H9 (cell line): ENCODE results near the gene CAPG. TPM values are rescaled to one million over a fixed set of nuclear protein-coding genes. Genes with fewer than 3 reads are reported as not detected.

Experiments used
- DNase-seq: peaks from one replicate; pipeline ENCODE4 v3.0.0-alpha.2; 2017
- H2AFZ ChIP-seq: one replicate; pipeline ENCODE4 v1.6.1; 2013; ENCODE audit warnings: mild to moderate bottlenecking, low read length, control low read depth, moderate library complexity
- H2AK5ac ChIP-seq: 2 replicates; pipeline ENCODE4 v1.6.1; 2013; ENCODE audit warnings: low read length, control low read depth, mixed read lengths; ENCODE audit not compliant: insufficient read length
- H2BK120ac ChIP-seq: one replicate; pipeline ENCODE4 v1.6.1; 2013; ENCODE audit warnings: low read depth, mild to moderate bottlenecking, low read length, control low read depth, inconsistent platforms; ENCODE audit not compliant: poor library complexity, severe bottlenecking
- H2BK12ac ChIP-seq: 2 replicates; pipeline ENCODE4 v1.6.1; 2013; ENCODE audit warnings: low read length, control low read depth, mixed read lengths, low read depth; ENCODE audit not compliant: insufficient read length
- H2BK15ac ChIP-seq: 2 replicates; pipeline ENCODE4 v1.6.1; 2013; ENCODE audit warnings: low read depth, low read length, control low read depth
- H2BK20ac ChIP-seq: one replicate; pipeline ENCODE4 v1.6.1; 2013; ENCODE audit warnings: low read depth, mild to moderate bottlenecking, low read length, control low read depth, inconsistent platforms; ENCODE audit not compliant: poor library complexity, severe bottlenecking
- H2BK5ac ChIP-seq: 2 replicates; pipeline ENCODE4 v1.6.1; 2013; ENCODE audit warnings: low read length, control low read depth, mixed read lengths; ENCODE audit not compliant: insufficient read length
- H3K14ac ChIP-seq: 2 replicates; pipeline ENCODE4 v1.6.1; 2013; ENCODE audit warnings: low read length, control low read depth; ENCODE audit not compliant: insufficient read depth
- H3K18ac ChIP-seq: 2 replicates; pipeline ENCODE4 v1.6.1; 2013; ENCODE audit warnings: low read depth, mild to moderate bottlenecking, mixed read lengths, low read length, control low read depth; ENCODE audit not compliant: insufficient read length
- H3K23ac ChIP-seq: 2 replicates; pipeline ENCODE4 v1.6.1; 2013; ENCODE audit warnings: low read length, control low read depth, mixed read lengths, low read depth; ENCODE audit not compliant: insufficient read length
- H3K23me2 ChIP-seq: 2 replicates; pipeline ENCODE4 v1.6.1; 2013; ENCODE audit warnings: low read depth, mild to moderate bottlenecking, mixed read lengths, low read length, control low read depth; ENCODE audit not compliant: insufficient read length, poor library complexity, severe bottlenecking
- H3K27ac ChIP-seq: 2 replicates; pipeline ENCODE4 v1.5.1; 2013; ENCODE audit warnings: low read length, control low read depth, mixed read lengths, low read depth; ENCODE audit not compliant: insufficient read length
- H3K27me3 ChIP-seq: 2 replicates; pipeline ENCODE4 v1.6.1; 2013; ENCODE audit warnings: low read length, control low read depth, inconsistent platforms; ENCODE audit not compliant: insufficient read depth
- H3K4ac ChIP-seq: 2 replicates; pipeline ENCODE4 v1.6.1; 2013; ENCODE audit warnings: low read depth, mild to moderate bottlenecking, control low read depth, inconsistent platforms, low read length, moderate library complexity
- H3K4me1 ChIP-seq: 2 replicates; pipeline ENCODE4 v1.6.1; 2013; ENCODE audit warnings: low read length, control low read depth, inconsistent platforms; ENCODE audit not compliant: insufficient read depth
- H3K4me2 ChIP-seq: 2 replicates; pipeline ENCODE4 v1.6.1; 2013; ENCODE audit warnings: low read length, control low read depth, mixed read lengths; ENCODE audit not compliant: insufficient read length, insufficient read depth
- H3K56ac ChIP-seq: 2 replicates; pipeline ENCODE4 v1.6.1; 2013; ENCODE audit warnings: low read depth, mild to moderate bottlenecking, mixed read lengths, low read length, control low read depth; ENCODE audit not compliant: insufficient read length
- H3K79me1 ChIP-seq: 2 replicates; pipeline ENCODE4 v1.6.1; 2013; ENCODE audit warnings: low read depth, mild to moderate bottlenecking, moderate library complexity, low read length, control low read depth, inconsistent platforms; ENCODE audit not compliant: insufficient read depth, poor library complexity, severe bottlenecking
- H3K79me2 ChIP-seq: 2 replicates; pipeline ENCODE4 v1.6.1; 2013; ENCODE audit warnings: low read length, control low read depth, inconsistent platforms; ENCODE audit not compliant: insufficient read depth
- H3K9ac ChIP-seq: 2 replicates; pipeline ENCODE4 v1.6.1; 2013; ENCODE audit warnings: low read length, control low read depth, mixed read lengths; ENCODE audit not compliant: insufficient read length; ENCODE audit errors: extremely low read depth
- H3K9me3 ChIP-seq: one replicate; pipeline ENCODE4 v1.6.1; 2013; ENCODE audit warnings: low read depth, low read length, inconsistent platforms; ENCODE audit not compliant: control insufficient read depth
- H3T11ph ChIP-seq: one replicate; pipeline ENCODE4 v1.6.1; 2013; ENCODE audit warnings: mild to moderate bottlenecking, low read length, control low read depth, inconsistent platforms
- H4K20me1 ChIP-seq: one replicate; pipeline ENCODE4 v1.6.1; 2013; ENCODE audit not compliant: control insufficient read depth, insufficient read length, insufficient read depth
- H4K5ac ChIP-seq: 2 replicates; pipeline ENCODE4 v1.6.1; 2013; ENCODE audit warnings: low read depth, mild to moderate bottlenecking, mixed read lengths, low read length, control low read depth; ENCODE audit not compliant: insufficient read length
- H4K8ac ChIP-seq: replicated peaks from 2 replicates; pipeline ENCODE4 v1.6.1; 2013; ENCODE audit warnings: low read length, control low read depth, mixed read lengths, low read depth; ENCODE audit not compliant: insufficient read length
- H4K91ac ChIP-seq: 2 replicates; pipeline ENCODE4 v1.6.1; 2013; ENCODE audit warnings: low read depth, mild to moderate bottlenecking, moderate library complexity, mixed read lengths, low read length, control low read depth; ENCODE audit not compliant: insufficient read length
- H3K27ac Mint-ChIP-seq, 3 experiments: 2 replicates in 2 of 3; 3 replicates in 1 of 3; pipeline ENCODE4 v1.8.0; 2020 to 2021; ENCODE audit warnings: mixed read lengths in 3 of 3, mild to moderate bottlenecking in 1 of 3, moderate library complexity in 1 of 3
- H3K27me3 Mint-ChIP-seq: 2 replicates; pipeline ENCODE4 v1.8.0; 2021; ENCODE audit warnings: low read depth, mild to moderate bottlenecking, moderate library complexity, mixed read lengths
- H3K36me3 Mint-ChIP-seq, 3 experiments: 2 replicates in 2 of 3; 3 replicates in 1 of 3; pipeline ENCODE4 v1.8.0; 2020 to 2021; ENCODE audit warnings: low read depth in 3 of 3, mixed read lengths in 3 of 3; ENCODE audit not compliant: insufficient read depth in 1 of 3
- H3K4me1 Mint-ChIP-seq, 2 experiments: 2 replicates each; pipeline ENCODE4 v1.8.0; 2020; ENCODE audit warnings: mixed read lengths in 2 of 2
- H3K4me3 Mint-ChIP-seq, 2 experiments: 2 replicates in 1 of 2; 3 replicates in 1 of 2; pipeline ENCODE4 v1.8.0; 2020 to 2021; ENCODE audit warnings: mild to moderate bottlenecking in 2 of 2, mixed read lengths in 2 of 2, moderate library complexity in 1 of 2
- H3K9me3 Mint-ChIP-seq, 2 experiments: 2 replicates in 1 of 2; 3 replicates in 1 of 2; pipeline ENCODE4 v1.8.0; 2020; ENCODE audit warnings: mild to moderate bottlenecking in 2 of 2, mixed read lengths in 2 of 2, moderate library complexity in 1 of 2
- WGBS: extraction: QIAGEN DNeasy Blood & Tissue Kit; methylation state at CpG from one replicate; pipeline ENCODE4 v1.1.7; 2013; ENCODE audit warnings: missing lambda C conversion rate, low lambda C conversion rate, mixed read lengths; ENCODE audit not compliant: insufficient read length; ENCODE audit errors: extremely low coverage; 5-methylcytosine and 5-hydroxymethylcytosine counted together
- total RNA-seq: library from RNA; stranded (reverse); gene quantifications from 2 replicates; pipeline ENCODE4 v1.2.1, GENCODE V29; 2021
- TF ChIP-seq, protein P1 (sequence below): fragments of 200-600 bp; sonication (generic); conservative IDR thresholded peaks from 3 replicates; pipeline ENCODE4 v1.8.0; 2021; ENCODE audit warnings: antibody characterized with exemption, mild to moderate bottlenecking

Gene CAPG
- total RNA-seq, 1 experiment from 2014 or later = 72.8 TPM

DNA sequence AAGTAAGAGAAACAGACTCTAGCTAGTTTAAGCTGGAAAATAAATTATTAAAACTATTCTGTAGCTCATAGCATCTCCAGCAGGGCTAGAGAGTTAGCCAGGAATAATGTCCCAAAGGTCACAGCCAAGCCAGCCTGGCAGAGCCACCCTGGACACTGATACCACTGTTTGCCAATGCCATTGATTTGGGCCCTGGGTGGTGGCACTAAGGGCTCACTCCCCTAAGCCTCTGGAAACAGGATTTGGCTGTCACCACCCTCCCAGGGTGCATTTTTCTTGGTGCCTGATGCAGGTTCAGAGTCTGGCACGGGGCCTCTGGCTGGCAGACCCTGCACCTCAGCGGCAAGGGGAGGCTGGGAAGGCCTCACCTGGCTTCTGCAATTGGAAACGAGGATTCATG lies 15.4 kb upstream of the CAPG start:
- Histone ChIP-seq H3K14ac (no peak overlapping the region), H3K23ac (no peak overlapping the region), H2BK12ac (no peak overlapping the region), H4K8ac (no peak overlapping the region), H2AFZ (no peak overlapping the region), H4K91ac (no peak overlapping the region), H2BK120ac (no peak overlapping the region), H2AK5ac (no peak overlapping the region), H3K4ac (no peak overlapping the region), H3K27me3 (no peaks in the 10 kb centered on the region), H2BK5ac (no peak overlapping the region), H4K5ac (no peak overlapping the region), H3K56ac (no peak overlapping the region), H4K20me1 (peaks cover under 1% of the 10 kb centered on the region), H3K4me1 (peaks cover 14% of the 10 kb centered on the region; the same call in 1 of the 2 replicates), H3K18ac (no peak overlapping the region), H2BK15ac (no peak overlapping the region), H3K9me3 (no peaks in the 10 kb centered on the region), H3K27ac (no peak overlapping the region), H3K79me1 (no peaks in the 10 kb centered on the region), H3K4me2 (no peak overlapping the region), H3K23me2 (no peaks in the 10 kb centered on the region), H3K9ac (no peak overlapping the region), H2BK20ac (no peak overlapping the region), H3T11ph (no peak overlapping the region), H3K79me2 (no peaks in the 10 kb centered on the region)
- no peaks in the 10 kb centered on the region; a peak in 1 of 7 replicates for H3K36me3 Mint-ChIP-seq
- no peaks in the 10 kb centered on the region for H3K9me3 Mint-ChIP-seq
- WGBS = no CpG with 5 or more reads among the region's 3 CpGs
- TF ChIP-seq, protein P1, sequence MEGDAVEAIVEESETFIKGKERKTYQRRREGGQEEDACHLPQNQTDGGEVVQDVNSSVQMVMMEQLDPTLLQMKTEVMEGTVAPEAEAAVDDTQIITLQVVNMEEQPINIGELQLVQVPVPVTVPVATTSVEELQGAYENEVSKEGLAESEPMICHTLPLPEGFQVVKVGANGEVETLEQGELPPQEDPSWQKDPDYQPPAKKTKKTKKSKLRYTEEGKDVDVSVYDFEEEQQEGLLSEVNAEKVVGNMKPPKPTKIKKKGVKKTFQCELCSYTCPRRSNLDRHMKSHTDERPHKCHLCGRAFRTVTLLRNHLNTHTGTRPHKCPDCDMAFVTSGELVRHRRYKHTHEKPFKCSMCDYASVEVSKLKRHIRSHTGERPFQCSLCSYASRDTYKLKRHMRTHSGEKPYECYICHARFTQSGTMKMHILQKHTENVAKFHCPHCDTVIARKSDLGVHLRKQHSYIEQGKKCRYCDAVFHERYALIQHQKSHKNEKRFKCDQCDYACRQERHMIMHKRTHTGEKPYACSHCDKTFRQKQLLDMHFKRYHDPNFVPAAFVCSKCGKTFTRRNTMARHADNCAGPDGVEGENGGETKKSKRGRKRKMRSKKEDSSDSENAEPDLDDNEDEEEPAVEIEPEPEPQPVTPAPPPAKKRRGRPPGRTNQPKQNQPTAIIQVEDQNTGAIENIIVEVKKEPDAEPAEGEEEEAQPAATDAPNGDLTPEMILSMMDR = no peak
- H3K27me3 Mint-ChIP-seq = peaks cover 31% of the 10 kb centered on the region
- peaks cover 41 to 44% of the 10 kb centered on the region in 2 experiments for H3K4me1 Mint-ChIP-seq
- H3K4me3 Mint-ChIP-seq = no peak overlapping the region
- no peak for DNase-seq
- no peak overlapping the region for H3K27ac Mint-ChIP-seq
